IMR-90 (cell line): ENCODE results near the gene MALAT1. TPM values are rescaled to one million over a fixed set of nuclear protein-coding genes. Genes with fewer than 3 reads are reported as not detected.

ENCODE experiments used
- ATAC-seq: fragments of 200-7000 bp; cut with Tn5 transposase; 2 replicates; pipeline ENCODE4 v1.9.1; 2020; ENCODE audit warnings: low read depth, mild to moderate bottlenecking, moderate library complexity
- BruUV-seq: library from RNA; stranded (reverse); fragments of 400-500 nt; replicated peaks from 2 replicates; lab custom pipeline; 2021; lab: Mats Ljungman, UMichigan
- CTCF ChIA-PET: fragments of 300-600 bp; formaldehyde crosslinking; extraction: SDS; loops from one replicate; lab custom pipeline; 2021; ENCODE audit warnings: antibody characterized with exemption; lab: Yijun Ruan, JAX
- POLR2A ChIA-PET: fragments of 300-600 bp; sonication (Branson Sonifier 250); formaldehyde crosslinking; loops from one replicate; lab custom pipeline; 2022; ENCODE audit warnings: antibody characterized with exemption; ENCODE audit not compliant: unreplicated experiment; lab: Charles Lee
- DNase-seq: peaks from one replicate; pipeline ENCODE4 v3.0.0; 2013
- H2AFZ ChIP-seq: replicated peaks from 2 replicates; pipeline ENCODE3; 2013; ENCODE audit warnings: low read length, mild to moderate bottlenecking; ENCODE audit not compliant: poor library complexity
- H2AK5ac ChIP-seq: 2 replicates; pipeline ENCODE4 v1.6.1; 2013; ENCODE audit warnings: low read depth, low read length, inconsistent platforms
- H2AK9ac ChIP-seq: replicated peaks from 2 replicates; pipeline ENCODE3; 2013; ENCODE audit warnings: mild to moderate bottlenecking, low read depth, low read length, moderate library complexity; ENCODE audit not compliant: poor library complexity
- H2BK120ac ChIP-seq: 2 replicates; pipeline ENCODE4 v1.6.1; 2013; ENCODE audit warnings: low read depth, low read length, inconsistent platforms
- H2BK15ac ChIP-seq: 3 replicates; pipeline ENCODE4 v1.6.1; 2013; ENCODE audit warnings: low read depth, low read length, inconsistent platforms
- H2BK20ac ChIP-seq: 2 replicates; pipeline ENCODE4 v1.6.1; 2013; ENCODE audit warnings: low read depth, mild to moderate bottlenecking, inconsistent platforms, low read length, moderate library complexity
- H2BK5ac ChIP-seq: 2 replicates; pipeline ENCODE4 v1.6.1; 2013; ENCODE audit warnings: mild to moderate bottlenecking, low read depth, low read length, inconsistent platforms; ENCODE audit not compliant: poor library complexity, severe bottlenecking
- H3K14ac ChIP-seq: replicated peaks from 2 replicates; pipeline ENCODE4 v1.6.1; 2013; ENCODE audit warnings: low read depth, low read length, inconsistent platforms
- H3K18ac ChIP-seq: 2 replicates; pipeline ENCODE4 v1.6.1; 2013; ENCODE audit warnings: low read depth, low read length, control low read depth
- H3K23ac ChIP-seq: 2 replicates; pipeline ENCODE4 v1.6.1; 2013; ENCODE audit warnings: low read depth, low read length, inconsistent platforms
- H3K27ac ChIP-seq: 2 replicates; pipeline ENCODE4 v1.5.1; 2013; ENCODE audit warnings: mild to moderate bottlenecking, control low read depth, low read length; ENCODE audit not compliant: insufficient read depth
- H3K27me3 ChIP-seq: 2 replicates; pipeline ENCODE4 v1.6.1; 2013; ENCODE audit warnings: low read length; ENCODE audit not compliant: control insufficient read depth, insufficient read depth
- H3K36me3 ChIP-seq: 2 replicates; pipeline ENCODE4 v1.6.1; 2013; ENCODE audit warnings: low read length, mixed read lengths; ENCODE audit not compliant: control insufficient read depth, insufficient read depth
- H3K4ac ChIP-seq: 2 replicates; pipeline ENCODE4 v1.6.1; 2013; ENCODE audit warnings: low read depth, low read length, inconsistent platforms
- H3K4me1 ChIP-seq: 2 replicates; pipeline ENCODE4 v1.6.1; 2013; ENCODE audit warnings: low read length, mixed read lengths; ENCODE audit not compliant: control insufficient read depth, insufficient read depth
- H3K4me2 ChIP-seq: 2 replicates; pipeline ENCODE4 v1.6.1; 2013; ENCODE audit warnings: low read depth, mild to moderate bottlenecking, control low read depth, low read length, moderate library complexity
- H3K4me3 ChIP-seq: 2 replicates; pipeline ENCODE4 v1.5.1; 2013; ENCODE audit warnings: low read depth, mild to moderate bottlenecking, control low read depth, low read length, moderate library complexity; ENCODE audit not compliant: insufficient read depth
- H3K56ac ChIP-seq: 2 replicates; pipeline ENCODE4 v1.6.1; 2013; ENCODE audit warnings: low read length, inconsistent platforms; ENCODE audit not compliant: insufficient read depth; ENCODE audit errors: extremely low read depth
- H3K79me1 ChIP-seq, 2 experiments: 2 replicates each; pipeline ENCODE4 v1.6.1; 2013; ENCODE audit warnings: low read length in 2 of 2, inconsistent platforms in 1 of 2, low read depth in 1 of 2
- H3K9ac ChIP-seq: 2 replicates; pipeline ENCODE4 v1.6.1; 2013; ENCODE audit warnings: low read depth, low read length, control low read depth
- H3K9me1 ChIP-seq: 2 replicates; pipeline ENCODE4 v1.6.1; 2013; ENCODE audit warnings: low read length, inconsistent platforms; ENCODE audit not compliant: insufficient read depth
- H3K9me3 ChIP-seq: 2 replicates; pipeline ENCODE4 v1.6.1; 2013; ENCODE audit warnings: low read length; ENCODE audit not compliant: control insufficient read depth, insufficient read depth
- H4K20me1 ChIP-seq: 2 replicates; pipeline ENCODE4 v1.6.1; 2013; ENCODE audit warnings: low read length, inconsistent platforms; ENCODE audit not compliant: insufficient read depth
- H4K5ac ChIP-seq: 2 replicates; pipeline ENCODE4 v1.6.1; 2013; ENCODE audit warnings: mild to moderate bottlenecking, low read depth, low read length, control low read depth
- H4K8ac ChIP-seq, 2 experiments: 2 replicates each; pipeline ENCODE4 v1.6.1; 2013; ENCODE audit warnings: low read depth in 2 of 2, low read length in 2 of 2, control low read depth in 1 of 2, inconsistent platforms in 1 of 2
- H4K91ac ChIP-seq: 2 replicates; pipeline ENCODE4 v1.6.1; 2013; ENCODE audit warnings: low read depth, low read length, inconsistent platforms; ENCODE audit not compliant: insufficient read depth
- MXI1 ChIP-seq: IDR thresholded peaks from 2 replicates; pipeline ENCODE4 v1.6.1; 2012; ENCODE audit warnings: low read depth, mild to moderate bottlenecking, low read length, moderate library complexity, borderline replicate concordance
- NFE2L2 ChIP-seq: fragments of 150-350 bp; IDR thresholded peaks from 2 replicates; pipeline ENCODE4 v1.6.1; 2016; ENCODE audit warnings: low read depth, mild to moderate bottlenecking, low read length
- RCOR1 ChIP-seq: IDR thresholded peaks from 2 replicates; pipeline ENCODE4 v1.6.1; 2012; ENCODE audit warnings: mild to moderate bottlenecking, low read length, improper control_type of control experiment; ENCODE audit not compliant: insufficient replicate concordance
- WGBS, 2 experiments: methylation state at CpG; one replicate each; pipeline versions ENCODE4 v1.1.5 to v1.1.7; 2013; ENCODE audit warnings: missing lambda C conversion rate in 2 of 2; ENCODE audit not compliant: insufficient read length in 1 of 2; ENCODE audit errors: extremely low coverage in 2 of 2; 5-methylcytosine and 5-hydroxymethylcytosine counted together
- dilution Hi-C: fragments of 300-500 bp; cut with HindIII; formaldehyde crosslinking; loops from one replicate; pipeline ENCODE4 v1.14.3; 2018; ENCODE audit warnings: low sequenced_read_pairs; ENCODE audit not compliant: unreplicated experiment
- in situ Hi-C: fragments of 300-500 bp; cut with MboI; formaldehyde crosslinking; loops from 3 replicates; pipeline ENCODE4 v1.14.3; 2019; ENCODE audit warnings: low sequenced_read_pairs, inconsistent platforms, mixed read lengths
- intact Hi-C: fragments of 100-400 bp; cut with micrococcal nuclease; formaldehyde crosslinking; loops from 2 replicates; pipeline ENCODE4 v1.10.0; 2022
- polyA plus RNA-seq, 3 experiments: library from polyadenylated mRNA; depleted of rRNA; stranded (reverse); fragments of >200 nt; gene quantifications; 2 replicates each; pipeline ENCODE4 v1.2.3, GENCODE V29; 2012; ENCODE audit warnings: low replicate concordance in 1 of 3
- total RNA-seq: library from RNA; depleted of rRNA; stranded (reverse); fragments of >200 nt; gene quantifications from 2 replicates; pipeline ENCODE4 v1.2.3, GENCODE V29; 2012
- TF ChIP-seq, protein P1 (sequence below): fragments of 150-350 bp; IDR thresholded peaks from 2 replicates; pipeline ENCODE4 v1.6.1; 2016; ENCODE audit warnings: low read depth, mild to moderate bottlenecking, low read length, moderate library complexity, borderline replicate concordance
- TF ChIP-seq, protein P2 (sequence below): conservative IDR thresholded peaks from 2 replicates; pipeline ENCODE4 v1.5.1; 2012; ENCODE audit warnings: mild to moderate bottlenecking, low read depth, low read length, improper control_type of control experiment

The MALAT1 gene
- total and polyA plus RNA-seq, 2 of the 4 experiments (the other 2 are of a cell fraction): 636 to 3,569 TPM

DNA sequence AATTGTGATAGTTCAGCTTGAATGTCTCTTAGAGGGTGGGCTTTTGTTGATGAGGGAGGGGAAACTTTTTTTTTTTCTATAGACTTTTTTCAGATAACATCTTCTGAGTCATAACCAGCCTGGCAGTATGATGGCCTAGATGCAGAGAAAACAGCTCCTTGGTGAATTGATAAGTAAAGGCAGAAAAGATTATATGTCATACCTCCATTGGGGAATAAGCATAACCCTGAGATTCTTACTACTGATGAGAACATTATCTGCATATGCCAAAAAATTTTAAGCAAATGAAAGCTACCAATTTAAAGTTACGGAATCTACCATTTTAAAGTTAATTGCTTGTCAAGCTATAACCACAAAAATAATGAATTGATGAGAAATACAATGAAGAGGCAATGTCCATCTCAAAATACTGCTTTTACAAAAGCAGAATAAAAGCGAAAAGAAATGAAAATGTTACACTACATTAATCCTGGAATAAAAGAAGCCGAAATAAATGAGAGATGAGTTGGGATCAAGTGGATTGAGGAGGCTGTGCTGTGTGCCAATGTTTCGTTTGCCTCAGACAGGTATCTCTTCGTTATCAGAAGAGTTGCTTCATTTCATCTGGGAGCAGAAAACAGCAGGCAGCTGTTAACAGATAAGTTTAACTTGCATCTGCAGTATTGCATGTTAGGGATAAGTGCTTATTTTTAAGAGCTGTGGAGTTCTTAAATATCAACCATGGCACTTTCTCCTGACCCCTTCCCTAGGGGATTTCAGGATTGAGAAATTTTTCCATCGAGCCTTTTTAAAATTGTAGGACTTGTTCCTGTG lies 3.9 kb downstream of the MALAT1 start:
- H2BK20ac ChIP-seq: no peak overlapping the region
- no peak overlapping the region for H4K5ac ChIP-seq
- dilution Hi-C loops (no loop called here), in situ Hi-C loops (no loop called here), intact Hi-C loops (no loop called here)
- H2BK5ac ChIP-seq: peak overlapping the region; percentile 96
- H3K23ac ChIP-seq: peak overlapping the region; percentile 88
- CTCF ChIA-PET: no interaction called here
- no peaks in the 10 kb centered on the region for H3K4me1 ChIP-seq
- H3K27ac ChIP-seq: peak overlapping the region; percentile 38; the same call in 1 of the 2 replicates
- H2AFZ ChIP-seq: no peak overlapping the region
- H2AK5ac ChIP-seq: no peak overlapping the region
- H3K27me3 ChIP-seq: no peaks in the 10 kb centered on the region
- peak overlapping the region; percentile 97 for H3K9ac ChIP-seq
- POLR2A ChIA-PET: interaction anchor here (0.6 to 14.2 kb wide), 11 partner anchors 13 to 1876 kb away, joined by 3 to 494 read pairs (median 4); partner anchors contain the start of gene NEAT1
- ATAC-seq (no peak), DNase-seq (peak; percentile 64)
- H2BK120ac ChIP-seq: no peak overlapping the region
- H2AK9ac ChIP-seq: no peak overlapping the region
- peaks cover 83% of the 10 kb centered on the region for H4K20me1 ChIP-seq
- H3K4ac ChIP-seq: no peak overlapping the region
- H2BK15ac ChIP-seq: no peak overlapping the region
- no peak overlapping the region; a peak in 1 of 4 replicates for H4K8ac ChIP-seq
- 0% methylated on average over 1 of the region's 6 CpGs; no CpG with 5 or more reads in 1 of the 2 experiments for WGBS, 2 experiments
- peak overlapping the region; percentile 81; the same call in 1 of the 2 replicates for H3K4me2 ChIP-seq
- TF ChIP-seq, protein P1, sequence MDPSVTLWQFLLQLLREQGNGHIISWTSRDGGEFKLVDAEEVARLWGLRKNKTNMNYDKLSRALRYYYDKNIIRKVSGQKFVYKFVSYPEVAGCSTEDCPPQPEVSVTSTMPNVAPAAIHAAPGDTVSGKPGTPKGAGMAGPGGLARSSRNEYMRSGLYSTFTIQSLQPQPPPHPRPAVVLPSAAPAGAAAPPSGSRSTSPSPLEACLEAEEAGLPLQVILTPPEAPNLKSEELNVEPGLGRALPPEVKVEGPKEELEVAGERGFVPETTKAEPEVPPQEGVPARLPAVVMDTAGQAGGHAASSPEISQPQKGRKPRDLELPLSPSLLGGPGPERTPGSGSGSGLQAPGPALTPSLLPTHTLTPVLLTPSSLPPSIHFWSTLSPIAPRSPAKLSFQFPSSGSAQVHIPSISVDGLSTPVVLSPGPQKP: no peak
- TF ChIP-seq, protein P2, sequence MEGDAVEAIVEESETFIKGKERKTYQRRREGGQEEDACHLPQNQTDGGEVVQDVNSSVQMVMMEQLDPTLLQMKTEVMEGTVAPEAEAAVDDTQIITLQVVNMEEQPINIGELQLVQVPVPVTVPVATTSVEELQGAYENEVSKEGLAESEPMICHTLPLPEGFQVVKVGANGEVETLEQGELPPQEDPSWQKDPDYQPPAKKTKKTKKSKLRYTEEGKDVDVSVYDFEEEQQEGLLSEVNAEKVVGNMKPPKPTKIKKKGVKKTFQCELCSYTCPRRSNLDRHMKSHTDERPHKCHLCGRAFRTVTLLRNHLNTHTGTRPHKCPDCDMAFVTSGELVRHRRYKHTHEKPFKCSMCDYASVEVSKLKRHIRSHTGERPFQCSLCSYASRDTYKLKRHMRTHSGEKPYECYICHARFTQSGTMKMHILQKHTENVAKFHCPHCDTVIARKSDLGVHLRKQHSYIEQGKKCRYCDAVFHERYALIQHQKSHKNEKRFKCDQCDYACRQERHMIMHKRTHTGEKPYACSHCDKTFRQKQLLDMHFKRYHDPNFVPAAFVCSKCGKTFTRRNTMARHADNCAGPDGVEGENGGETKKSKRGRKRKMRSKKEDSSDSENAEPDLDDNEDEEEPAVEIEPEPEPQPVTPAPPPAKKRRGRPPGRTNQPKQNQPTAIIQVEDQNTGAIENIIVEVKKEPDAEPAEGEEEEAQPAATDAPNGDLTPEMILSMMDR: no peak
- no peak for TF ChIP-seq RCOR1
- TF ChIP-seq MXI1: no peak
- TF ChIP-seq NFE2L2: no peak
- H3K18ac ChIP-seq: peak overlapping the region; percentile 41; the same call in 1 of the 2 replicates
- H3K14ac ChIP-seq: peak overlapping the region; percentile 91
- peaks cover 51% of the 10 kb centered on the region for H3K36me3 ChIP-seq
- peak overlapping the region; percentile 67 for H3K56ac ChIP-seq
- peak overlapping the region; percentile 72 for H3K4me3 ChIP-seq
- no peak overlapping the region for H4K91ac ChIP-seq
- no peaks in the 10 kb centered on the region for H3K9me3 ChIP-seq
- H3K79me1 ChIP-seq: peaks cover 0 to 26% of the 10 kb centered on the region in 2 experiments; a peak in 2 of 4 replicates
- H3K9me1 ChIP-seq: no peaks in the 10 kb centered on the region
- no TSS peak for BruUV-seq
